GM21825 (cell line): Measurements from ENCODE around the gene LETM1.

ENCODE experiments used
- ATAC-seq: cut with Tn5 transposase; IDR thresholded peaks from one replicate; pipeline ENCODE4 v1.9.1; 2021; ENCODE audit warnings: mild to moderate bottlenecking, moderate library complexity; ENCODE audit not compliant: unreplicated experiment

LETM1 gene

DNA sequence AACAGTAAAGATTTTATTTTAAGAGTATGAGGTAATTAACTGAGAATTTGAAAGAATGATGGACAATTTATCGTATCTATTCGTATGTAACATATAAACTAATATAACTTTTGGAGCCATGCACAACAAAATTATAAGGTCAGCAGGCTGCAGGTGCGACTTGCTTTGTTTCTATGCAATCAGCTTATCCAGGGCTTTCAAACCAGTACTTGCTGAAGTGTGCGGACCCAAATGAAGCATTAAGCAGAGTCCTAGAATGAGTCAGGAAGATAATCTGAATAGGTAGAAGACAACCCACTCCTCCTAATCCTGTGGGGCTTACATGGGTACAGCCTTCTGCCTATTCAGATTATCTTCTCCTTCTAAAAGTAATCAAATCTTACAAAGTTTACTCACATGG, 17.3 kb upstream of the LETM1 start:
- ATAC-seq: no peak

DNA sequence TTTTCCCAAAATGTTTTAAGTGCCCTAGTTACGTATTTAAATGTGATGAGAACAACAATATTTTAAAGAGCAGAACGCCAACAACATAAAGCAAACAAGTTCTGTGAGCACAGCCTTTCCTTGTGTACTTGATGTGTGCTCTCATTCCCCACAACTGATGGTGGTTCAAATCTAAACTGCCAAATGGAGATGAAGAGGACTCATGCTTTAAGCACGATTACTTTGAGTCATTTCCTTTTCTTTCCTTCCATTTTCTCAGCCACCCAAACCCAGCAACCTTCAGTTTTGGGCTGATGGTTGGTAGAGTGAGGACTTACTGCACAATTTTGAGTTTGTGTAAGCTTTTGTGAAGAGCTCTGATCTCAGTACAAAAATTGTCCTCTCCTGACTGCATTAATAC, 16.9 kb upstream of the LETM1 start:
- no peak for ATAC-seq

DNA sequence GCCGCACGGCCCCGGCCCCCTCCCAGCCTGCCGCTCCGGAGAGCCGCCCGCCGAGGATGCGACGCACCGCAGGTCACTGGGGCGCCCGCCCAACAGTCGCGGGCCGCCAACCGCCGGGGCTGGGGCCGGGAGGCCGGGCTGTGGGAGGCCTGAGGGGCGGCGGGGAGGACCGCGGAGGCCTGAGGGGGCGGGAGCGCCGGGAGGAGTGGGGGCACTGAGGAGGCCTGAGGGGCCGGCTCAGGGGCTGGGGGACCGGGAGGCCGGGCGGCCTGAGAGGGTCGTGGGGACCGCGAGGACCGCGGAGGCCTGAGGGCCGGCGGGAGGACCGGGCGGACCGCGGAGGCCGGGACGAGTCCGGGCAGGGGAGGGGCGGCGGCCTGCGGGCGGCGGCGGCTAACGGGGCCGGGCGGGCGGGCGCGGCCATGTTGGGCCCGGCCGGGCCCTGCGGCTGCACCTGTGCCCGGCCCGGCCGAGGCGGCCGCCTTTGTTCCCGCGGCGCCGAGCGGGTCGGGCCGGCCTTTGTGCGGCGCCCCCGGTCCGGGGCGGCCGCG, 15.6 kb upstream of the LETM1 start:
- ATAC-seq: peak; percentile 11

DNA sequence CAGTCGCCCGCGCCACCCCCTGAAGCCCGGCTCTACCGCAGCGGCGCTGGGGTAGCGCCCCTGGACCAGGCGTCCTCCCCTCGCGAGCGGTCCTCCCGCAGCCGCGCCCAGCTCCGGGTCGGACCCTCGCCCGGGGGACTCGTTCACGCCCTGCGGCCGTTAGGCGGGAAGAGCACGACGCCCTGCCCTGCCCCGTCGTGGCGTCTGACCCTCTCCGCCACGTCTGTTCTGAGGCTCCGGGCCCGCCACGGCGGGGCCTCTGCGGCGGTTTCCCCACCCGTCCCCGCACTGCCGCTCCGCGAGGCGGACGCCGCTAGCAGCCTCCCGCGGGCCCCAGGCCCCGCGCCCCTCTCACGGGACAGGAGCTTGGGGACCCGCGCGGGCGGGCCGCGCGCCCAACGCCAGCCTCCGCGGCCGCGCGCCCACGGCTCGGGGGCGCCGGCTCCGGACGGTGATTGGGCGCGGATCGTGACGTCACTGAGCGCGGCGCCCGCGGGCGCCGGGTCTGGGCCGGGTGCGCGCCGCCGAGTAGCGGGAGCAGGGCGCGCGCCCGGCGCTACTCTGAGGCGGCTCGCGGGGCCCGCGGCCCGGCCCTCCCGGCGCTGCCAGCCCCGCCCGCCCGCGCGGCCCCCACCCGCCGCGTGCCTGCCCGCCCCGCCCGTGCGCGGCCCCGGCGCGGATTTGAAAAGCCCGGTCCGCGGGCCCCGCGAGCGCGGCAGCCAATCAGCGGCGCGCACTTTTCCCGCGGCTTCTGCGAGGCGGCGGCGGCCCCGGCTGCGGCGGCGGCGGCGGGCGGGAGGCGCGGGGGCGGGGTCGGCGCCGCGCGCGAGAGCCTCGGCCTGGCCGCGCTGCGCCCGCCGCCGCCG, 14.9 kb upstream of the LETM1 start, which contains the start of gene NSD2:
Gene NSD2, plus strand, starts transcription at position 816 of the 866 bp plus-strand sequence. CDS start 29,262 bp downstream, outside the sequence.
- peak; percentile 57 for ATAC-seq

GRCh38 chr4:1870328-1870577, 14.3 kb upstream of the LETM1 start:
- ATAC-seq: peak; percentile 47

DNA sequence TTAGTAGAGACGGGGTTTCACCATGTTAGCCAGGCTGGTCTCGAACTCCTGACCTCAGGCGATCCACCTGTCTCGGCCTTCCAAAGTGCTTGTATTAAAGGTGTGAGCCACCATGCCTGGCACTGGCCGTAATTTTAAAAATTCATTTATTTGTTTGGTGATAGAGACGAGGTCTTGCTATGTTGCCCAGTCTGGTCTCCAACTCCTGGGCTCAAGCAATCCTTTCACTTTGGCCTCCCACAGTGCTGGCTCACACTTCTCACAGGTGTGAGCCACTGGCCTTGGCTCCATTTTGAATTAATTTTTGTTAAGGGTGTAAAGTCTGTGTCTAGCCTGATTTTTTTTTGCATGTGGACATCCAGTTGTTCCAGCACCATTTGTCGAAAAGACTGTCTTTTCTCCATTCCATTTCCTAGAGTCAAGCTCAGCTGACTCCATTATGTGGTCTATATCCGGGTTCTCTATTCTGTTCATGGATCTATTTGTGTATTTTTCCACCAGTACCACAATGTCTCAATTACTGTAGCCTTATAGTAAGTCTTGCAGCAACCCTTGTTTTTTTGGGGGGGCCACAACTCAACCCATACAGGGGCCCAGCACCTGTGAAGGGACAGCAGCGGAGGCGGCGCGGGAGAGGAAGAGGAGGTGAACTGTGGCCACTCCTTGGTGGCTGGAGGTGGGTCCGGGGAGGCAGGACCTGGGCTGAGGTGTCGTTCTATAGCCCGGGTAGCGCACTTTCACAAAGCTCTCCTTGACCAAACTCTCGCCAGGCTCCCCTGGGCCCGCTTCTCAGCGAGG, 13.8 kb upstream of the LETM1 start:
- ATAC-seq: peak; percentile 3

GRCh38 chr4:1868912-1869311, 13.0 kb upstream of the LETM1 start:
- no peak for ATAC-seq

DNA sequence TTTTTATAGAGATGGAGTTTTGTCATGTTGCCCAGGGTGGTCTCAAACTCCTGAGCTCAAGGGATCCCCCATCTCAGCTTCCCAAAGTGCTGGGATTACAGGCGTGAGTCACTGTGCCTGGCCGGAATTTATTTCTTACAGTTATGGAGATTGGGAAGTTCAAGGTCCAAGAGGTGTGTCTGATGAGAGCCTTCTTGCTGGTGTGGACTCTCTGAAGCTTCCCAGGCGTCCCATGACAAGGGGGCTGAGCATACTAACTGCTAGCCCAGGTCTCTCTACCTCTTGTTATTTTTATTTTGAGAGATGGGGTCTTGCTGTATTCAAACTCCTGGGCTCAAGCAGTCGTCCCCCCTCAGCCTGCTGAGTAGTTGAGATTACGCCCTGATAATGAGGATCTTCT, 12.3 kb upstream of the LETM1 start:
- no peak for ATAC-seq

DNA sequence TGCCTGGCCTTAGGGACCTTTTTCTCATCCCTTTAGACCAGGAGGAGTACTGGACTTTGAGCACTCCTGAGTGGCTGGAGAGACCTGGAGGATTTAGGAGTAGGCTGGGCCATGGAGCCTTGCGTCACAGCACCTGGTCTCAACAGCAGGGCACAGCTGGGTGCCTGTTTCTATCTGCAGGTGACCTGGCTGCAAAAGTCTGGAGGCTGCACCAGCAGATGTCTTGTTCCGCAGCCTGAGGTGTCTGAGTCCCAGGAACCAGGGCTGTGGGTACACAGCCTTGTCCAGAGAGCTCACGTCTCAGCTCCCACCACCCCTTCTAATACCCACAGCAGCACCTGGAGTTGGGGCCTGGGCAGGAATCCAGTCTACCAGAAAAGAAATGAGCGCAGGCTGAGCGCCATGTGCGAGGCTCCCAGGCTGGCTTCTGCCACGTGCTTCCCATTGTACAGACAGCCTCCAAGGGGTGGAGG, 10.3 kb upstream of the LETM1 start:
- ATAC-seq: no peak

GRCh38 chr4:1864076-1865008, 8.4 kb upstream of the LETM1 start:
- ATAC-seq: no peak

GRCh38 chr4:1863297-1864033, 7.5 kb upstream of the LETM1 start:
- ATAC-seq: no peak

- ATAC-seq: no peak
These were observed 7.0 kb upstream of the LETM1 start for GRCh38 chr4:1862961-1863296.

- ATAC-seq: no peak
These were observed 6.3 kb upstream of the LETM1 start for GRCh38 chr4:1862055-1862911.

GRCh38 chr4:1859389-1859753, 3.4 kb upstream of the LETM1 start:
- no peak for ATAC-seq

- ATAC-seq: no peak
These were observed 2.0 kb upstream of the LETM1 start for GRCh38 chr4:1857931-1858330.

- ATAC-seq: no peak
These were observed 1.2 kb upstream of the LETM1 start for GRCh38 chr4:1856943-1857699.

DNA sequence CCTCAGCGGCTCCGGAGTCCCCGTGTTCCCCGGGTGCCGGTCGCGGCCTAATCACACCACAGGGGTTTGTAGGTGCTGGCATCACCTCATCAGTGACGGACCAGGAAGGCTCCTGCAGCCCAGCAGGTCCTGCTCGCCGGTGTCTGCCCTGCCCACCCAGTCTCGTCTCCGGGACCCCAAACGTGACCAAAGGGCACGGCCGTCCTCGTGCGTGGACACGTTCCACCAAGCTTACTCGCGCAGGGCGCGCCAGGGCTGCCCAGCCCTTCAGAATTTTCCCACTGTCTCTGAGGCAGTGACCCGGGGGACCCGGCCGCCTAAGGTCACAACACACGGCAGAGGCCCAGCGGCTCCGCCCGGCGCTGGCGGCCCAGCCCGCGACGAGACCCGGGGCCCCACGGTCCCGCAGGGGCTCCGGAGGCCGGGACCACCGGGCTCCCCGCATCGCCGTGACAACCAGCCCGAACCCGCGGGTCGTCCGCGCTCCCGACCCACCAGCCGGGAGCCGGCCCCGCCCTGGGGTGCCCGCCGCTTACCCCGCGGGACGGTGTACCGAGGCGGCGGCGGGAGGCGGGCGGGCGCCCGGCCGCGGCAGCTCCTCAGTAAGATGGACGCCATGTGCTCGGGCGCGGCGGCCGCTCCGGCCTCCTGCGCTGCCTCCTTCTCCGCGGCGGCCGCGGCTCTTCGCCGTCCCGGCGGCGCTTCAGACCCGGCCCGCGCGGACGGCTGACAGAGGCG, 454 bp downstream of the LETM1 start:
- ATAC-seq: peak; percentile 1

GRCh38 chr4:1854752-1855151, 1.2 kb downstream of the LETM1 start:
- no peak for ATAC-seq
